ENCODE data around the gene CDH4. TPM values are rescaled to one million over a fixed set of nuclear protein-coding genes. Genes with fewer than 3 reads are reported as not detected.

CDH4 gene
- total and polyA plus RNA-seq, 2 of the 8 experiments (the other 6 are each of a cell fraction or from before 2014, with no cell fraction given): 4.3 to 7.9 TPM

DNA sequence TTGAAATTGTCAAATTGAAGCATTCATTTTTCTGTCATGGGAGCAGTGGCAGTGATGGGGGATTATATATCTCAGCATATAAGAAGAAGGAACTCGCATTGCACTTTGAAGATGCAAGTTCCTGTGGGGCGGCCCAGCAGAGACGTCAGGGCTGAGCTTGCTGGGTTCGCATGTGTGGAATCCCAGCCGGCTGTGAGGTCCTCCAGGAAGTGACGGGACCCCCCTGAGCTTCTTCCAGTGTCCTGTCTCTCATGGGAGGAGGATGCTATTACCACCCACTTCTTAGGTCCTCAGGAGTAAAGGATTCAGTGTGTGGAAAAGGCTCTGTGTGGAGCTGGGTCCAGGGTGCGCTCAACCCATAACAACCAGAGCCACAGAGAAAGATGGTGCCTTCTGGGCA, 201.2 kb downstream of the CDH4 start:
- no peak overlapping the region for H3K14ac ChIP-seq (ENCODE audit: insufficient read length)
- no peak for TF ChIP-seq SIN3A (conservative IDR thresholded peaks at IDR 0.05 in 1 of 2, IDR thresholded peaks at IDR 0.05 in 1 of 2; ENCODE audit: low read depth in 1 of 2, low read length in 2 of 2)
- TF ChIP-seq CBX8 (IDR thresholded peaks at IDR 0.05; ENCODE audit: borderline replicate concordance, low read depth, low read length): no peak
- TF ChIP-seq FOSL1 (IDR thresholded peaks at IDR 0.05; ENCODE audit: insufficient read depth, low read depth, low read length): no peak
- TF ChIP-seq, protein P1, sequence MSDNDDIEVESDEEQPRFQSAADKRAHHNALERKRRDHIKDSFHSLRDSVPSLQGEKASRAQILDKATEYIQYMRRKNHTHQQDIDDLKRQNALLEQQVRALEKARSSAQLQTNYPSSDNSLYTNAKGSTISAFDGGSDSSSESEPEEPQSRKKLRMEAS (IDR thresholded peaks at IDR 0.05): no peak
- TF ChIP-seq, protein P2, sequence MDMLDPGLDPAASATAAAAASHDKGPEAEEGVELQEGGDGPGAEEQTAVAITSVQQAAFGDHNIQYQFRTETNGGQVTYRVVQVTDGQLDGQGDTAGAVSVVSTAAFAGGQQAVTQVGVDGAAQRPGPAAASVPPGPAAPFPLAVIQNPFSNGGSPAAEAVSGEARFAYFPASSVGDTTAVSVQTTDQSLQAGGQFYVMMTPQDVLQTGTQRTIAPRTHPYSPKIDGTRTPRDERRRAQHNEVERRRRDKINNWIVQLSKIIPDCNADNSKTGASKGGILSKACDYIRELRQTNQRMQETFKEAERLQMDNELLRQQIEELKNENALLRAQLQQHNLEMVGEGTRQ (IDR thresholded peaks at IDR 0.05; ENCODE audit: low read length): no peak
- H3K56ac ChIP-seq (replicated peaks; ENCODE audit: insufficient read length, low read depth, low read length): no peak overlapping the region
- no peak overlapping the region for H4K5ac ChIP-seq (ENCODE audit: insufficient read length, low read depth, low read length)
- no peak overlapping the region for H3K23ac ChIP-seq (ENCODE audit: insufficient read length)
- H3K79me2 ChIP-seq (ENCODE audit: control insufficient read depth in 1 of 2, insufficient read depth in 2 of 2, low read length in 2 of 2): no peaks in the 10 kb centered on the region; a peak in 2 of 4 replicates
- H3K9ac ChIP-seq (replicated peaks in 1 of 4; ENCODE audit: extremely low read depth in 1 of 4, low read depth in 3 of 4, low read length in 3 of 4): no peak overlapping the region
- H4K91ac ChIP-seq (replicated peaks; ENCODE audit: insufficient read length, low read length): no peak overlapping the region
- H2BK5ac ChIP-seq (ENCODE audit: low read depth, low read length): no peak overlapping the region
- no peak overlapping the region for H3K4ac ChIP-seq (replicated peaks; ENCODE audit: insufficient read length, low read depth, low read length)
- H2BK15ac ChIP-seq (ENCODE audit: low read length): no peak overlapping the region
- no peak overlapping the region for H3K18ac ChIP-seq (ENCODE audit: extremely low read depth, low read length)
- no peak overlapping the region for H3K27ac ChIP-seq (ENCODE audit: low read depth, low read length)
- no peak overlapping the region for H4K8ac ChIP-seq (ENCODE audit: extremely low read depth, insufficient read depth, low read length)
- H2BK20ac ChIP-seq (ENCODE audit: low read length): 0 out of 2 replicates have a peak overlapping the region, but pooled peaks have one; percentile 56
- FAIRE-seq (no peak), DNase-seq (ENCODE audit: low read depth in 1 of 2, low spot score in 2 of 2) (no peak)
- peaks cover 4% of the 10 kb centered on the region; the same call in 1 of the 2 replicates for H3K23me2 ChIP-seq (ENCODE audit: low read depth, low read length)
- 0 out of 2 replicates have a peak overlapping the region, but pooled peaks have one; percentile 72 for H2AK5ac ChIP-seq (ENCODE audit: low read depth, low read length)
- H2BK120ac ChIP-seq (replicated peaks; ENCODE audit: low read depth, low read length): no peak overlapping the region
- CTCF ChIA-PET (ENCODE audit: partially characterized antibody): interaction anchor here (1.2 to 1.5 kb wide), 2 partner anchors 11 to 24 kb away, joined by 4 read pairs; no protein-coding TSS in a partner anchor
- H3K9me3 ChIP-seq (ENCODE audit: insufficient read depth in 2 of 2, low read depth in 1 of 2, low read length in 1 of 2): peaks cover 2 to 5% of the 10 kb centered on the region in 2 experiments; a peak in 1 of 4 replicates
- no peak overlapping the region for H3K4me2 ChIP-seq (ENCODE audit: insufficient read depth in 1 of 2, low read depth in 2 of 2, low read length in 2 of 2)
- no peak overlapping the region for H2AFZ ChIP-seq (ENCODE audit: low read length)
- 84% methylated on average over 7 of the region's 7 CpGs; no CpG with 5 or more reads in 1 of the 2 experiments for WGBS, 2 experiments (ENCODE audit: extremely low coverage in 1 of 2, insufficient coverage in 1 of 2, insufficient read length in 1 of 2, insufficient replicate concordance in 2 of 2, low coverage in 1 of 2, low lambda C conversion rate in 2 of 2, missing lambda C conversion rate in 1 of 2)
- H2BK12ac ChIP-seq (ENCODE audit: low read depth, low read length): no peak overlapping the region
- H3K4me3 ChIP-seq (ENCODE audit: extremely low read depth in 1 of 4, insufficient read depth in 2 of 4, low read depth in 3 of 4, low read length in 4 of 4): no peak overlapping the region
- H3K27me3 ChIP-seq (replicated peaks in 1 of 4; ENCODE audit: control insufficient read depth in 3 of 4, extremely low read depth in 1 of 4, insufficient read depth in 3 of 4, low read length in 3 of 4): peaks cover 0 to 4% (median 0%) of the 10 kb centered on the region in 4 experiments; a peak in 2 of 7 replicates
- no peaks in the 10 kb centered on the region; a peak in 1 of 8 replicates for H3K36me3 ChIP-seq (ENCODE audit: control insufficient read depth in 2 of 4, insufficient read depth in 4 of 4, low read length in 3 of 4)
- POLR2A ChIA-PET (ENCODE audit: partially characterized antibody): interaction anchor here (4.3 kb wide), 1 partner anchor 17 kb away, joined by 25 read pairs; no protein-coding TSS in a partner anchor
- no peaks in the 10 kb centered on the region; the same call in 1 of the 2 replicates for H3K79me1 ChIP-seq (ENCODE audit: low read depth, low read length)
- H4K20me1 ChIP-seq (replicated peaks in 1 of 2; ENCODE audit: control insufficient read depth in 1 of 2, insufficient read depth in 2 of 2, low read length in 2 of 2): peaks cover 0 to under 1% of the 10 kb centered on the region in 2 experiments
- H3K4me1 ChIP-seq (replicated peaks in 1 of 4; ENCODE audit: control insufficient read depth in 3 of 4, insufficient read depth in 4 of 4, low read length in 3 of 4): peaks cover 5 to 18% (median 14%) of the 10 kb centered on the region in 4 experiments

Data from H1 (cell line).